A673 (cell line): ENCODE measurements around the gene IFNA13.

Experiments
- CTCF ChIP-seq: fragments of 300-800, 200-600 bp; sonication (generic); conservative IDR thresholded peaks from 2 replicates; pipeline ENCODE4 v1.5.1; 2017; ENCODE audit warnings: low read depth, mild to moderate bottlenecking, antibody characterized with exemption, low read length, moderate library complexity, mixed read lengths
- EZH2 ChIP-seq: fragments of 200-600 bp; sonication (generic); IDR thresholded peaks from 2 replicates; pipeline ENCODE4 v1.6.1; 2017; ENCODE audit warnings: borderline replicate concordance, low read depth, mild to moderate bottlenecking, mixed read lengths, antibody characterized with exemption, low read length; ENCODE audit not compliant: poor library complexity, severe bottlenecking

GRCh38 chr9:21398955-21399489 is 31.2 kb upstream of the IFNA13 start:
- TF ChIP-seq CTCF (no peak), EZH2 (no peak)
